ENCODE measurements around the gene FCRLA. TPM values are rescaled to one million over a fixed set of nuclear protein-coding genes. Genes with fewer than 3 reads are reported as not detected.

FCRLA gene
- polyA plus RNA-seq, 1 of the 3 experiments (the other 2 are of a cell fraction) = 0.13 TPM

- POLR2A ChIA-PET = interaction anchor here (1.0 kb wide), 1 partner anchor 11 kb away, joined by 3 read pairs; the partner anchor contains the start of gene DUSP12
- H3K79me2 ChIP-seq (ENCODE audit: insufficient read depth) = no peaks in the 10 kb centered on the region
- CTCF ChIA-PET = interaction anchor here (1.1 to 5.0 kb wide), 7 partner anchors 9 to 252 kb away, joined by 4 to 62 read pairs (median 6); partner anchors contain the start of gene DUSP12
- peaks cover 9% of the 10 kb centered on the region for H3F3A ChIP-seq (replicated peaks; ENCODE audit: insufficient read depth)
- no peak overlapping the region for H3K4me2 ChIP-seq
- no peaks in the 10 kb centered on the region for H3K36me3 ChIP-seq (replicated peaks in 1 of 2; ENCODE audit: control insufficient read depth in 1 of 2, insufficient read depth in 2 of 2, low read length in 1 of 2)
- peak; percentile 9 for DNase-seq
- H4K20me1 ChIP-seq (ENCODE audit: insufficient read depth) = no peaks in the 10 kb centered on the region
- H3K9me3 ChIP-seq = no peaks in the 10 kb centered on the region
- no peak overlapping the region for H2AFZ ChIP-seq (ENCODE audit: low read depth)
- H3K9me2 ChIP-seq = no peaks in the 10 kb centered on the region
- no peak overlapping the region for H3K9ac ChIP-seq
- H3K4me3 ChIP-seq (ENCODE audit: low read depth in 2 of 2, low read length in 1 of 2) = no peak overlapping the region
- no peaks in the 10 kb centered on the region for H3K27me3 ChIP-seq (ENCODE audit: insufficient read depth)
- H3K27ac ChIP-seq (ENCODE audit: low read depth in 2 of 2, low read length in 1 of 2) = no peak overlapping the region
- no peaks in the 10 kb centered on the region for H3K4me1 ChIP-seq (ENCODE audit: control insufficient read depth in 1 of 2, insufficient read depth in 2 of 2, low read depth in 1 of 2, low read length in 1 of 2)
- 62% methylated on average over 3 of the region's 4 CpGs for WGBS (ENCODE audit: low lambda C conversion rate)
- TF ChIP-seq RAD21 (IDR thresholded peaks at IDR 0.05; ENCODE audit: low read length) (peak; percentile 73), NFIC (IDR thresholded peaks at IDR 0.05; ENCODE audit: borderline replicate concordance) (no peak), CTCF (IDR thresholded peaks at IDR 0.05) (peak; percentile 79), NRF1 (IDR thresholded peaks at IDR 0.05; ENCODE audit: low read depth, low read length) (no peak), SMC3 (IDR thresholded peaks at IDR 0.05; ENCODE audit: low read depth, low read length) (peak; percentile 64), USF2 (IDR thresholded peaks at IDR 0.05; ENCODE audit: borderline replicate concordance, low read depth, low read length) (no peak), TAF1 (IDR thresholded peaks at IDR 0.05; ENCODE audit: borderline replicate concordance, low read depth, low read length) (no peak)
These were observed 31.7 kb downstream of the FCRLA start for GRCh38 chr1:161738627-161739287.

- DNase-seq = no peak
- 44% methylated on average over 7 of the region's 8 CpGs for WGBS (ENCODE audit: low lambda C conversion rate)
- no peaks in the 10 kb centered on the region for H3K79me2 ChIP-seq (ENCODE audit: insufficient read depth)
- H3K27ac ChIP-seq (ENCODE audit: low read depth in 2 of 2, low read length in 1 of 2) = no peak overlapping the region
- ChIA-PET CTCF (interaction anchor here (1.1 to 5.0 kb wide), 10 partner anchors 8 to 297 kb away, joined by 3 to 62 read pairs (median 10); no protein-coding TSS in a partner anchor), POLR2A (no interaction called here)
- H3K36me3 ChIP-seq (replicated peaks in 1 of 2; ENCODE audit: control insufficient read depth in 1 of 2, insufficient read depth in 2 of 2, low read length in 1 of 2) = no peaks in the 10 kb centered on the region
- no peaks in the 10 kb centered on the region for H3K4me1 ChIP-seq (ENCODE audit: control insufficient read depth in 1 of 2, insufficient read depth in 2 of 2, low read depth in 1 of 2, low read length in 1 of 2)
- no peak overlapping the region for H3K4me2 ChIP-seq
- H3K9me2 ChIP-seq = no peaks in the 10 kb centered on the region
- H4K20me1 ChIP-seq (ENCODE audit: insufficient read depth) = no peaks in the 10 kb centered on the region
- H3K4me3 ChIP-seq (ENCODE audit: low read depth in 2 of 2, low read length in 1 of 2) = no peak overlapping the region
- no peaks in the 10 kb centered on the region for H3K9me3 ChIP-seq
- H3K27me3 ChIP-seq (ENCODE audit: insufficient read depth) = no peaks in the 10 kb centered on the region
- H3K9ac ChIP-seq = no peak overlapping the region
- no peak overlapping the region for H2AFZ ChIP-seq (ENCODE audit: low read depth)
- peaks cover 4% of the 10 kb centered on the region for H3F3A ChIP-seq (replicated peaks; ENCODE audit: insufficient read depth)
- TF ChIP-seq PBX3 (IDR thresholded peaks at IDR 0.05) (no peak), MEF2A (IDR thresholded peaks at IDR 0.05; ENCODE audit: borderline replicate concordance, low read depth) (no peak), USF2 (IDR thresholded peaks at IDR 0.05; ENCODE audit: borderline replicate concordance, low read depth, low read length) (no peak), ZBTB33 (IDR thresholded peaks at IDR 0.05; ENCODE audit: borderline replicate concordance, low read depth) (no peak), FOSL2 (IDR thresholded peaks at IDR 0.05; ENCODE audit: borderline replicate concordance, low read depth) (no peak), RXRA (IDR thresholded peaks at IDR 0.05; ENCODE audit: borderline replicate concordance, low read depth) (no peak), GABPA (IDR thresholded peaks at IDR 0.05; ENCODE audit: low read depth) (no peak), SMC3 (IDR thresholded peaks at IDR 0.05; ENCODE audit: low read depth, low read length) (no peak), RAD21 (IDR thresholded peaks at IDR 0.05; ENCODE audit: low read length) (no peak), FOXM1 (IDR thresholded peaks at IDR 0.05; ENCODE audit: low read depth) (no peak), CHD2 (IDR thresholded peaks at IDR 0.05; ENCODE audit: low read length, partially characterized antibody) (no peak), RCOR1 (IDR thresholded peaks at IDR 0.05; ENCODE audit: low read length) (no peak), TCF12 (IDR thresholded peaks at IDR 0.05) (no peak), RFX5 (IDR thresholded peaks at IDR 0.05; ENCODE audit: low read length) (no peak), NFIC (IDR thresholded peaks at IDR 0.05; ENCODE audit: borderline replicate concordance) (no peak)
These were observed 33.0 kb downstream of the FCRLA start for GRCh38 chr1:161739865-161740566.

All from SK-N-SH (cell line).